Renal cortical epithelial cell (primary cell): ENCODE results near the gene DCUN1D2. TPM values are rescaled to one million over a fixed set of nuclear protein-coding genes. Genes with fewer than 3 reads are reported as not detected.
"Not testable (repeated sequence)": the region's sequence is repeated elsewhere in the genome, so short reads cannot be mapped to it uniquely, and the experiment has no call there.

Experiments used
- DNase-seq: peaks from one replicate; pipeline ENCODE4 v3.0.0-alpha.2; 2011; ENCODE audit warnings: low read depth
- total RNA-seq: library from RNA; depleted of rRNA; stranded (reverse); fragments of >200 nt; gene quantifications from 2 replicates; pipeline ENCODE4 v1.2.3, GENCODE V29; 2014

Gene DCUN1D2
- 6.6 and 25.8 TPM in 2 replicates for total RNA-seq

DNA sequence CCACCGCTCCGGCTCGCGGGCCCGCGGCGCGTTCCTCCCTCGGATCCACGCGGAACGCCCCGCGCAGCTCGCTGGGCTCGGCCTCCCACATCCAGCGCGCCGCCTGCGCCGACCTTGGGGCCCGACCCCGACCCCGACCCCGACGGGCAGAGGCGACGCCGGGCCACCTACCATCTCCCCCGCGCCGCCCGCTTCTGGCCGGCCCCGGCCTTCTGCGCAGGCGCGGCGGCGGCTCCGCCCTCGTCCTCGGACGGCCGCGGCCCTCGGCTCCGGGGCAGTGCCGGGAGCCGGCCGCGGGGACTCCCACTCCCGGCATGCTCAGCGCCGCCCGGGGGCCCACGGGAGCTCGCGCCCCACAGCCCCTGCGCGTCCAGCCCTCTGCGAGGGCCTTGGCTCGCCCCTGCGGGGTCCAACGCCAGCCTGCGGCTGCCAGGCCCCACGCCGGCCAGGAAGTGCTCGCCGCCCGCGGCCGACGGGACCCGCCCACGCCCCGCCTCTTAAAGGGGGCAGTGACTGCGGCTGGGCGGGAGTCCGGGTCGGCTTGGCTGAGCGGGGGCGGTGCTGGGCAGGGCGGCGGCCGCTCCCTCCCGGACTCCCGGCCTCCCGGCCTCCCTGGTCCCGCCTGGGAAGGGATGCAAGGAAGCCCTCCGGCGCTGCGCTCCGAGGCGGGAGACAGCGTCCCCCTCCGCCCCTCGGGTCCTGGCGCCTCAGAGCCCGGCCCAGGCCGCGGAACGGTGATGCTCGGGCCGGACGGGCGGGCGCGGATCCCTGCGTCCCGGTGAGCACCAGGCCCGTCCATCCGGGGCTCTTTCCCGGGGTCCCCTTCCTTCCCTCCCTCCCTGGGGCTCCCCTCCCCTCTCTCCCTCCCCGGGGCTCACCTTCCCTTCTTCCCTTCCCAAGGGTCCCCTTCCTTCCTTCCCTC lies at the start of gene DCUN1D2:
Gene DCUN1D2, minus strand, starts transcription at position 216 of the 922 bp plus-strand sequence. Its CDS starts 42 bp downstream, at position 174.
- DNase-seq, result peak; percentile 83

DNA sequence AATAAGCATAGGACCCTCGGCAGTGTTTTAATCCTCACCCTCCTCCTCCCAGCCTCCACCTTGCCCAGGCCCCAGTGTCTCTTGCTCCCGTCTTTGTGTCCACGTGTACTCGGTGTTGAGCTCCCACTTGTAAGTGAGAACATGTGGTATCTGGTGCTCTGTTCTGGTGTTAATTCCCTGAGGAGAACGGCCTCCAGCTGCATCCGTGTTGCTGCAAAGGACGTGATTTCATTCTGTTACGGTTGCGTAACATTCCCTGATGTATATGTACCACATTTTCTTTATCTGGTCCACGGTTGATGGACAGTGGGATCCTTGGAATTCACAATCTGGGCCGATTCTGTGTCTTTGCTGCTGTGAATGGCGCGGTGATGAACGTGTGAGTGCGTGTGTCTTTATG lies 49.3 kb upstream of the DCUN1D2 start:
- no peak for DNase-seq

DNA sequence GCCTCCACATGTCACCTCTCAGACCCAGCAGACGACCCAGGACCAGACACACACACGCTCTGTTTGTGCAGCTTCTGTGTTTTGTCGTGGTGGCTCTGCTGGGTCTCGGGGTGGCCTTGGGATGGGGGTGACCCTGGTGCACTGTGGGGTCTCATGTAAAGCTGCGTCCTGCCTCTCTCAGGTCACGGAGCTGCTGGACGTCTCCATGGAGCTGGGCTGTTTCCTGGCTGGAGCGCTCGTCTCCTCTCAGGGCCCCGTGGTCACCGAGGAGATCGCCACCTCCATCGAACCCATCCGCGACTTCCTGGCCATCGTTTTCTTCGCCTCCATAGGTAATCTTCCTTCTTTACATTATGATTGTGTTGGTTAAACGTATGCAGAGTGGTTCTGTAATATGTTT lies 48.7 kb upstream of the DCUN1D2 start:
- DNase-seq, result no peak

DNA sequence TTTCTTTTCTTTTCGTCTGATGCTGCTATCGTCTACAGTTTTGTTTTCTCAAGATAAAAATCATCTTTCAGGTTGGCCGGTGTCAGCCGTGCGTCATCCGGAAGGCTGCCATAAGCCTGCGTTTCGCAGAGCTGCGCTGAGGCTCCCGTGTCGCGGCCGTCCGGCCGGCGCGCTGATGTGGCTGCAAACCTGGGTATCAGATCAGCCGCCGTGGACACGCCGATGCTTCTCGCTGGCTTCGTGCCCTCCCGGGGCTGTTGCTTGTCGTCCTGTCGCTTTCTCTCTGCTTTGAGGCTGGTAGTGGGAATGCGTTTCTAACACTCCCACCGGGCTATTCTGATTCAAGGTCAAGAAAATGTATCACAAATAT lies 48.2 kb upstream of the DCUN1D2 start:
- no peak for DNase-seq

DNA sequence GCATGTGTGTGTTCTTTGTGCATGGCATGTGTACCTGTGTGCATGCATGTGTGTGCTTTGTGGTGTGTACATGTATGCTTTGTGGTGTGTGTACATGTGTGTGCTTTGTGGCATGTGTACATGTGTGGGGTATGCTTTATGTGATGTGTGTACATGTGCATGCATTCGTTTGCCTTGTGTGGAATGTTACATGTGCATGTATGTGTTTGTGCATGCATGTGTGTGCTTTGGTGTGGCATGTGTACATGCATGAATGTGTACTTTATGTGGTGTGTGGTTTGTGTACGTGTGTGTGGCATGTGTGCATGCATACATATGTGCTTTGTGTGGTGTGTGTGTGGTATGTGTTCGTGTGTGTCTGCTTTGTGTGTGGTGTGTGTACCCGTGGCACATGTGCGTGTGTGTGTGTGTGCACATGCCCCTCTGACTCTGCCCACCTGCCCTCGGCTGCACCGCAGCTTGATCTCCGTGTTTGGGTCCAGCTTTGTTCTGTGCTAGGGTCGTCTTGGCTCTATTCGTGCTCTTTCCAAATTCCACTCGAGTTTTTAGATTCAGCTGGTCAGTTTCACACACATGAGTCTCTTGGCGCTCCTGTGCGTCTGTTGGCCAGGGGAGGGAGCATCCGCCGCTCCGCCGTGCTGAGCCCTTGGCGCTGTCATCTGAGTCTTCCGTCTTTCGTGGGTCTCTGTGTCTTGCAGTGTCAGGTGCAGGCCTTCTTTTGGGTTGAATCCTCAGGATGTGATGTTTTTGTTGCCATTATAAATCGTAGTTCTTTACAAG lies 47.6 kb upstream of the DCUN1D2 start:
- no peak for DNase-seq

DNA sequence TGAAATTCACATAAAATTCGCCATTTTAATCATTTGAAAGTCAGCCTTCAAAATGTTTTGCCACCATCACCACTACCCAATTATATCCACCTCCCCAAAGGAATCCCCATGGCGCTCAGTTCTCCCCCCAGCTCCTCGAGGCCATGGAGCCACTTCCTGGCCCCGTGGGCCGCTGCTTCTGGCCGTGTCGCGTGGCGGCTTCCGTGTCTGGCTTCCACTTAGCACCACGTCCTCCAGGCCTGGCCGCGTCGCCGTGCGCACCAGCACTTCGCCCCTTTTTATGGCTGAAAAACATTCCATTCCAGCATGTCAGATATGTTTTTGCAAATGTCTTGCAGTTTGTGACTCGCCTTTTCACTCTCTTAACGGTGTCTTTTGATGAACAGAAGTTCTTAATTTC lies 46.7 kb upstream of the DCUN1D2 start:
- DNase-seq, result no peak

DNA sequence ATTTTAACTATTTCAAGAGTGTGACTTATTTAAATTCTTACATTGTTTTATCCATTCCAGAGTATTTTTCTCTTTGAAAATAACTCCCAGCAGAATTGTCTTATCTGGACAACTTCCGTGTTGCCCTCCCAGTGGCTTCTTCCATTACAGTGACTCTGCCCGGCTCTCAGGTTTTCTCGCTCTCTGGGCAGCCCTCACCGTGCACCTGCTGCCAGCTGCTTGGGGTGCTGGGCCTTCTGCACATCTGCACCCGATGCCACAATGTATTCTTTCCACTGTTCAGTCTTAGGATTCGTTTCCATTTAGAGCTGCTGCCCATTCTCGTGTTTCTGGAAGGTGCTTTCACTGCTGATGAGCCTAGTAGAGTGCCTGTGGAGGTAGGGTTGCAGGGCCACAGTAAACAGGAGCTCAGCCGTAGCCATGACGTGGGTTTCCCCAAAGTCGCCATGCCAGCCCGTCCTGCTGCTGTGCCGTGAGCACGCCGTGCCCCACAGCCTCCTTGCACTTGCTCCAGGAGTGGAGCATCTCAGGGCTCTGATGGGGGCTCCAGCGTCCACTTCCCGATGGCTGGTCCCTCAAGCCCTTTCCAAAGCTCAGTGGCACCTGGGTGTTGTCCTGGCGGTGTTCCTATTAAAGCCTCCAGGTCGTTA lies 46.1 kb upstream of the DCUN1D2 start:
- DNase-seq, result no peak

DNA sequence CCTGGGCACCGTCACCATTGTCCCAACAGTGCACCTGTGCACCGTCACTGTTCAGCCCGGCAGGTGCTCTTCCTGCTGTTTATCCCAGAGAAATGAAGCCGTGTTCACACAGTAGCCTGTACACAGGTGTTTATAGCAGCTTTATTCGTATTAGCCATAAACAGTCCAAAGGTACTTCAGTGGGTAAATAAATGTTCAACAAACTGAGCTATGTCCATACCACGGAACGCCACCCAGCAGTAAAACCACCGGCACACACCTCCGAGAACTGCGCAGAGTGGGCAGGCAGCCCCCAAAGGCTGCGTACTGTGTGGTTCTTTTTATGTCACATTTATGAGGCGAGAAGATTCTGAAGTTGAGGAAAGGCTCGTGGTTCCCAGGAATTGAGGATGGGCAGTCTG lies 44.9 kb upstream of the DCUN1D2 start:
- no peak for DNase-seq

DNA sequence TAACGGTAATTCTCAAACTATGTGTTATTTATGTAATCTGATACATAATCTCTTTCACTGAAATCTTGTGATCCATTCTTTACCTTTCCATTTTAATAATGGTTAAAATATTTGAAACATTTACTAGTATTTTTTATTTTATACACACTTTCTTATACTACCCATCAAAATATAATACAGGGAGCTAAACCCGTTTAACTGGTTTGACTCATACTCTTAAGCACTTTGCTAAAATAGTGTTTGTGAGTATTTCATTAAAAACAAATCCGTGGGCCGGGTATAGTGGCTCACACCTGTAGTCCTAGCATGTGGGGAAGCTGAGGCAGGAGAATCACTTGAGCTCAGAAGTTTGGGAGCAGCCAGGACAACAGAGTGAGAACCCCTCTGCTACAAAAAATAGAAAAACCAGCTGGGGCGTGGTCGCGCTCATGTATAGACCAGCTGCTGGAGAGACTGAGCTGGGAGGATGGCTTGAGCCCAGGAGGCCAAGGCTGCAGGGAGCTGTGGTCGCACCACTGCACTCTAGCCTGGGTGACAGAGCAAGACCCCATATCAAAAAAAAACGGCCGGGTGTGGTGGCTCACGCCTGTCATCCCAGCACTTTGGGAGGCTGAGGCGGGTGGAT lies 43.8 kb upstream of the DCUN1D2 start:
- DNase-seq, result no peak

DNA sequence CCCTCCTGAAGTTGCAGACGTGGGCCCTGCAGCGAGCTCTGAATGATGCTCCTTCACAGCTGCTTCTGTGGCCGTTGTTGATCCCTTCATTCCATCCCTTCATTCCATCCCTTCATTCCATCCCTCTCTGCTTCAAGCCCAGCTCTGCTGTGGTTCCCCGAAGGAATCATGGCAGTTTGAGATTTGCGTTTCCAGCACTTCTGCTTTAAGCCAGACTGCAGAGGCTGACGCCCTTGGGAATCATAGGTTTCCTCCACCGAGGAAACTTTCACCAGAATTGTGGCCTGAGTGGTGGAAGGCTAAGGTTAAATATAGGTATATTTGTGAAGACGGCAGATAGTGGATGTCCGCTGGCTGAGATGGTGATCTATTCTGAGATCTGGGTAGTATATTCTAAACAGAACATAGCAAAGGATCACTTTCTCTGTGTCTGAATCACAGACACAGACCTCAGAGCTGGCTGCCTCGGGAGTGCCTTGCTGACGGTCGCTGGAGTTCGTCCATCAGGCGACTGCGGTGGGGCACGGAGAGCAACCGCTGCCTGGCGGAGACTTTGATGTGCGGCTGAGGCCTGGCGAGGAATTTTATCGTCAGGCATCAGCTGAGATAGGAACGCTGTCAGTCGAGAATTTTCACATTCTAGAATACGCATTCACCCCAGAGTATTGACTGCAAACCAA lies 42.8 kb upstream of the DCUN1D2 start:
- no peak for DNase-seq

DNA sequence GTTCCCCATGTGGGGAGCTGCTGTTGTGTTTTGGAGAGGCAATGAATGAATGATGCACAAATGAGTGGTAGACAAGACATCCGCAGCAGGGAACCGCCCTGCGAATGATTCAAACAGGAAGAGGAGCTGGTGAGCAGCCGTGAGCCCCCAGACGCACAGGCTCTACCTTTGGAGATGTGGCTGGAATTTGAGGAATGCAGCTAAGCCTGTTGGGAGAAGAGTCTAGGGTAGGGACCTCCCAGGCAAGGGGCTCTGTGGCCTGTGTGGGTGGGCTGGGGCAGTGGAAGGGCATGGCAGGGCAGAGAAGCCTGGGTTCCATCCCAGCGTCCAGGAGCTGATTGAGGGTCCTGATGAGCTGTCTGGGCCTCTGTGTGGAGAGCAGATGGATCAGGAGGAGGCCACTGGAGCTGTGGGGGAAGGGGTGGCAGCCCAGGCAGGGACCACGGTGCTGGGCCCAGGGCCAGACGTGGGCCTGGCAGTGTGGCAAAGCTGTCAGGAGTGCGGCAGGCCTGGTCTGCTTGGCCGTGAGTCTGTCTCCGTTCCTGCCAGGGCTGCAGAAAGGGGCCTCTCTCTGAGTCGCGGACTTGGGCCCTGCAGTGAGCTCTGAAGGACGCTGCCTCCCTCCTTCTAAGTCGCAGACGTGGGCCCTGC lies 41.8 kb upstream of the DCUN1D2 start:
- no peak for DNase-seq

DNA sequence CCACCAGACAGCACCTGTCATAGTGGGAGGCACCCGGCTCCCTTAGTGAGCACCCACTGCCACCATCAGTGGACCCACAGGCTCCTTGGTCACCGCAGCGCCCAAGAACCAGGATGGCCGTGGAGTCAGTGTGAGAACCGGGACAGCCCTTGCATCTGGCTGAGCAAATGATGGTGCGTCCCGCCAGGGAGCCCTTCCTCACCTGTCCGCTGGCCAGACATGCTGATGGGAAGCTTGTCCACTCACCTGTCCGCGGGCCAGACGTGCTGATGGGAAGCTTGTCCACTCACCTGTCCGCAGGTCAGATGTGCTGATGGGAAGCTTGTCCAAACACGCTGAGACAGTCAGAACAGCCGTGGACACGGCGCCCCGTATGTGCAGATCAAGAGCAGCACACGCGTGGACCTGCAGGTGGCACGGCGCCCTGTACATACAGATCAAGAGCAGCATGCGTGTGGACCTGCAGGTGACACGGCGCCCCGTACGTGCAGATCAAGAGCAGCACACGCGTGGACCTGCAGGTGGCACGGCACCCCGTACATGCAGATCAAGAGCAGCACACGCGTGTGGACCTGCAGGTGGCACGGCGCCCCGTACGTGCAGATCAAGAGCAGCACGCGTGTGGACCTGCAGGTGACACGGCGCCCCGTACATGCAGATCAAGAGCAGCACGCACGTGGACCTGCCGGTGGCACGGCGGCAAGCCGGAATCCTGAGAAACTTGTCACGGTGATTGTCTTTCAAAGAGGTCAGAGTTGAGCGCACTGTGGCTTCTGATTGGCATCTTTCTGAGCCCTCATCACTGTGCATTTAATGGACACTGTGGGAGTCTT lies 40.7 kb upstream of the DCUN1D2 start:
- no peak for DNase-seq

DNA sequence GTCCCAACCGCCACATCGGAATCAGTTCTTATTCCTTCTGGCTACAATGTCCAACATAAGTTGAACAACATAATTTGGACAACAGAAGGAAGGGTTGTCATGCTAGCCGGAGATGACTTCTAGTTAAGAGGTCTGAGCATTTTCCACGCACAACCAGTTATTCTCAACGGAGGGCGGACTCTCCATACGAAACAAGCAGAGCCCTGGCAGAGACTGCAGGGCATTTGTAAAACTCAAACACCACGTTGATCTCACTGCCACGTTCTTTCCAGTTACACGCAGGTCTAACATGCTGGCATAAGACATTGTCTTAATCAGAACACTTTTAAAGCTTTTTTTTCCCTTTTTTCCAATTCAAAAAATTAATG lies 38.3 kb upstream of the DCUN1D2 start:
- DNase-seq, result no peak

DNA sequence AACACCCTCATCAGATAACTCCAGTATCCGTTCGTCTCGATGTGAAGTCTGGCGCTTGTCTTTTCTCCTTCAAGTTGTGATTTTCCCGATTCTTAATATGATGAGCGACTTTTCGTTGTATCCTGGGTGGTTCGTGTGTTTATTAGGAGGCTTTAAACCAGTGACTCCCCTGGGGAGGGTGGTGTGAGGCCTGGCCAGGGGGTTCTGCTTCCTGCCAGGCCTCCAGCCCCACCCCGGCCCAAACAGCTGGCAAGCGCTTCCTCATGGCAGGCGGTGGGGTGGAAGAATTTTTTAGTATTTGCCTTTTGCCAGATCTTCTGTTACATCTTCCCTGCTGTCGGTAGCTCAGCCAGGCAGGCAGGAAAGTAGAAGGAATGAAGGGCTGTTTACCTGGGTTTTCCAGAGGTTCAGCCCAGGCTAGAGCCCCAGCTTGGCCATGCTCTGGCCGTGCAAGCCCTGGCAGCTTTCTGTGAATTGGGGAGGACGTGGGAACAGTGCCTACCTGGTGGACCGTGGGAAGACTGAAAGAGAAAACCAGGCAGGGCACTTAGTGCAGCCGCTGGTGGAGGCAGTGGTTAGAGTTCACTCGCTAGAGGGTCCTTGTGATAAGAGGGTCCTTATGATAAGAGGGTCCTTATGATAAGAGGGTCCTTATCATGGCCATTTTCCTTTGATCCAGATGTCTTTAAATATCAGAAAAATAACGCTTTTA lies 37.7 kb upstream of the DCUN1D2 start:
- DNase-seq, result no peak

DNA sequence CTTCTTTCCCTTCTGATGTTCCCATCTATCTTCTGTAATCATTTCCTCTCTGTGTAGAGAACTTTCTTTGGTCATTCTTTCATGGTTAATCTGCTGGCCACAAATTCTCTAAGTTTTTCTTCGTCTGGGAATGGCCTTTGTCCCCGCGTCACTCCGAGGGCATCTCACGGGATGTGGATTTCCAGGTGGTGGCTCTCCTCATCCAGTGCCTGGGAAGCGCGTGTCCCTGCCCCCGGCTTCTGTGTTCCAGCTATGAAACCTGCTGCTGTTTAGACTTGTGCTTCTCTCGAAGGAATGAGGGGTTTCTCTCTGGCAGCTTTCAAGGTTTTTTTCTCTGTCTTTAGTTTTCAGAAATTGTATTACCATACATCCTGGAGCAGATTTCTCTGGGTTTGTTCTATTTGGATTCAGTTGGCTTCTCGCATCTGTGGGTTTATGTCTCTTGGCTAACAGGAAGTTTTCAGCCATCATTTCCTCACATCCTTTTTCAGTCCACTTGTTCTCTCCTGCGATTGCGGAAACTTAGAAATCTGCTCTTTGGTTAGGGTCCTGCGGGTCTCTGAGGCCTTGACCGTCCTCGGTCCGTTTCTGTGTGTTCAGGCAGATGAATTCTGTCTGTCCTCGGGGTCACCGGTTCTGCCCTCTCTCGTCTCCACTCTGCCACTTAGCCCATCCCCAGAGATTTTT lies 36.9 kb upstream of the DCUN1D2 start:
- no peak for DNase-seq

DNA sequence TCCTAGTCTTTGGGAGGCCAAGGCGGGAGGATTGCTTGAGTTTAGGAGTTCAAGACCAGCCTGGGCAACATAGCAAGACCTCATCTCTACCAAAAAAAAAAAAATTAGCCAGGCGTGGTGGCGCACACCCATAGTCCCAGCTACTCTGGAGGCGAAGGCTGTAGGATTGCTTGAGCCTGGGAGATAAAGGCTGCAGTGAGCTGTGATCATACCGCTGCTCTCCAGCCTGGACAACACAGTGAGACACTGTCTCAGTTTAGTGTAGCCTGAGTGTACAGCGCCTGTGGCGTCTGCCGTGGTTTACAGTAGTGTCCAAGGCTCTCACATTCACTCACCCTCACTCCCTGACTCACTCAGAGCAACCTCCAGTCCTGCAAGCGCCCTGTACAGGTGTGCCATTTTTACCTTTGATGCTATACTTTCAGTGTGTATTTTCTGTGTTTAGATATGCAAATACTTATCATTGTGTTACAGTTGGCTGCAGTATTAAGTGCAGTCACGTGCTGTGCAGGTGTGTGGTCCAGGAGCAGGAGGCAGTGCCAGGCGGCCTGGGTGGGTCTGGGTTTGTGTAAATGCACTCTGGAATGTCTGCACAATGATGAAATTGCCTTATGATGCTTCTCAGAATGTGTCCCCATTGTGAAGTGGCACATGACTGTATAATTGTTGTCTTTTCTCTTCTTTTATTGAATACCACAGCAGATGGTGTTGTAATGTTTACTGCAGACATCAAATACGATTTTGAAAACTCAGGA lies 36.1 kb upstream of the DCUN1D2 start:
- DNase-seq, result no peak

DNA sequence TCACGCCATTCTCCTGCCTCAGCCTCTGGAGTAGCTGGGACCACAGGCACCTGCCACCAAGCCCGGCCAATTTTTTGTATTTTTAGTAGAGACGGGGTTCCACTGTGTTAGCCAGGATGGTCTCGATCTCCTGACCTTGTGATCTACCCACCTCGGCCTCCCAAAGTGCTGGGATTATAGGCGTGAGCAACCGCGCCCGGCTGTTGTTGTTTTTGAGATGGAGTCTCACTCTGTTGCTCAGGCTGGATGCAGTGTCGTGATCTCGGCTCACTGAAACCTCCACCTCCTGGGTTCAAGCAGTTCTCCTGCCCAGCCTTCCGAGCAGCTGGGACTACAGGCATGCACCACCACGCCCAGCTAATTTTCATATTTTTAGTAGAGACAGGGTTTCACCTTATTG lies 31.9 kb upstream of the DCUN1D2 start:
- not testable (repeated sequence) for DNase-seq

DNA sequence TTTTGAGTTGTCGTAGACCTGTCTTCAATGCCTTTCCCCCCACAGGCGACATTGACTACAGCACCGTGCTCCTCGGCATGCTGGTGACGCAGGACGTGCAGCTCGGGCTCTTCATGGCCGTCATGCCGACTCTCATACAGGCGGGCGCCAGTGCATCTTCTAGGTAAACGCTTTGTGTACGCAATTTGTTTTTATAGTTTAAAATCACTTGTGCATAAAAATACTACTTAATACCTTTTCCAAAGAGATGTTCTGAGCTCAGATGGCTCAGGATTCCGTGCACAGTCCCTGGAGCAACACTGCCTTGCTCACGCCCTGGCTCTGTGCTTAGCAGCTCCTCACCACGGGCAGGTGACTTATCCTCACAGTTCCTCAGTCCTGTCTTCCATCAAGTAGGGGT lies 30.1 kb upstream of the DCUN1D2 start:
- DNase-seq, result no peak
